Uterine smooth muscle cell (primary cell): ENCODE measurements around the gene PRDM15. TPM values are rescaled to one million over a fixed set of nuclear protein-coding genes. Genes with fewer than 3 reads are reported as not detected.

Experiments used
- total RNA-seq: library from RNA; depleted of rRNA; stranded (reverse); fragments of >200 nt; gene quantifications from 2 replicates; pipeline ENCODE4 v1.2.3, GENCODE V29; 2014

PRDM15 gene
- 5.2 and 7.3 TPM in 2 replicates for total RNA-seq

GRCh38 chr21:41879190-41879998 is at the start of gene PRDM15:
Gene PRDM15 (minus strand): TSS chr21:41879344. CDS start chr21:41860363, 18,981 bp downstream.

GRCh38 chr21:41766883-41767605 is 112.1 kb downstream of the PRDM15 start, which contains the start of gene RIPK4:
Gene RIPK4 (minus strand): TSS chr21:41767052. CDS start chr21:41767041, 11 bp downstream.

Other genes starting within 250 kb of the PRDM15 start
- gene RIPK4, start 112.3 kb downstream of the PRDM15 start, total RNA-seq = not detected in 2 replicates
- 34.4 and 39.4 TPM in 2 replicates for gene C2CD2, start 74.7 kb upstream of the PRDM15 start, total RNA-seq
- gene ZBTB21, start 131.0 kb upstream of the PRDM15 start, total RNA-seq = 10.6 and 11.1 TPM in 2 replicates
- 0.12 TPM in 1 of 2 replicates, not detected in the other for gene UMODL1, start 192.0 kb upstream of the PRDM15 start, total RNA-seq